HG02852 (cell line): ENCODE data around the gene HIRA.

ENCODE experiments used
- ATAC-seq: cut with Tn5 transposase; IDR thresholded peaks from one replicate; pipeline ENCODE4 v1.9.1; 2021; ENCODE audit warnings: mild to moderate bottlenecking, moderate library complexity; ENCODE audit not compliant: unreplicated experiment

Gene HIRA

DNA sequence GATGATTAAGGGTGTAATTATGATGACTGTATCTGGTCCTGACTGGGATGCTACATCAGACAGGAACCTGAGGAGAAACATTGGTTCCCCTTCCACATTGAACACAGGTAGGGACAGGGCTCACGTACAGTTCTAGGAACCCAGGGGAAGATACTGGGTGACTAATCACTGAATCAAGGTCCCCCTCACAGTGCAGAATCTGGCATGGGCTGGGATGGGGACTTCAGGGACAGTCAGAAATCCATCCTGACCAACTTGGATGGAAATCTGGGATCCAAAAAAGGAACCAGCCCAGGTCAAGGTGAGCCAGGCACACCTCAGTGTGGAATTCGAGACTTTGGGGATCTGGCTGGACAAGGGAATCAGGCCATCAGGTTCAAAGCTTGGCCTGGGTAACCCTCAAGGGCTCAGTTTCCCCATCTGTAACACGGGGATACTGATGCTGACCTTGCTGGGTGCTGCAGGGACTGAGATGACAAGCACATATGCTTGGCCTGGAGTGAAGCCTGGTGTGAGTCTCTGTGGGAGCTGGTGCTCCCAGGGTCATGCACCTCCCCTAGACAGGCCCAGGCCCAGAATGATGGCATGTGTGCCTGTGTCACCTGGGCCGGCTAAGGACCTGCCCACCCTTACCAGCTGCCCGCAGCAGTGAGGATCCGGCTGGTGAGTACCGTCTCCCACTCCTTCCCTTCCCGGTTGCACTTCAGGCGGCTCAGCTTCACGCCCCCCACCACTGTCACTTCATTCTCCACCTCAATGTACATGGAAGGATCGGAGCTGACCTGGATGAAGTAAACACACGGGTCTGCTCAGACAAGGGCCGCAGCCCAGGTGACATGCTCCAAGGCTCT, 72.6 kb downstream of the HIRA start:
- no peak for ATAC-seq

DNA sequence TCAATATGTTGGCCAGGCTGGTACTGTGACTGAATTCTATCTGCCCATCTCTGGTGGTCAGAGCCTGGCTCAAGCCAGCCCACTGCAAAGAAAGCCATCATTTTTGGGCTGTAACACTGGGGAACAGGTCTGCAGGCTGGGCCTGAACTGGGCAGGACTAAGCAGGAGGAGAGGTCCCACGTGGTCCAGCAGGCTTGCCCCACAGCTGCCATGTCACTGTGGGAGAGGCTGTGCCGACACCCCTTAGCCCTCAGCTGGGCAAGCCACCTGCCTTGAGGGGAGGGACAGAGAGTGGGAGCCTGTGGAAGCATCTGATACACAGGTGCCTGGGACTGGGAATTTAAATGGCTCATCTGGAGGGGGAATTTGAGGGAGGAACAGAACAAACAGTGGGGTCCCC, 73.3 kb downstream of the HIRA start:
- no peak for ATAC-seq

DNA sequence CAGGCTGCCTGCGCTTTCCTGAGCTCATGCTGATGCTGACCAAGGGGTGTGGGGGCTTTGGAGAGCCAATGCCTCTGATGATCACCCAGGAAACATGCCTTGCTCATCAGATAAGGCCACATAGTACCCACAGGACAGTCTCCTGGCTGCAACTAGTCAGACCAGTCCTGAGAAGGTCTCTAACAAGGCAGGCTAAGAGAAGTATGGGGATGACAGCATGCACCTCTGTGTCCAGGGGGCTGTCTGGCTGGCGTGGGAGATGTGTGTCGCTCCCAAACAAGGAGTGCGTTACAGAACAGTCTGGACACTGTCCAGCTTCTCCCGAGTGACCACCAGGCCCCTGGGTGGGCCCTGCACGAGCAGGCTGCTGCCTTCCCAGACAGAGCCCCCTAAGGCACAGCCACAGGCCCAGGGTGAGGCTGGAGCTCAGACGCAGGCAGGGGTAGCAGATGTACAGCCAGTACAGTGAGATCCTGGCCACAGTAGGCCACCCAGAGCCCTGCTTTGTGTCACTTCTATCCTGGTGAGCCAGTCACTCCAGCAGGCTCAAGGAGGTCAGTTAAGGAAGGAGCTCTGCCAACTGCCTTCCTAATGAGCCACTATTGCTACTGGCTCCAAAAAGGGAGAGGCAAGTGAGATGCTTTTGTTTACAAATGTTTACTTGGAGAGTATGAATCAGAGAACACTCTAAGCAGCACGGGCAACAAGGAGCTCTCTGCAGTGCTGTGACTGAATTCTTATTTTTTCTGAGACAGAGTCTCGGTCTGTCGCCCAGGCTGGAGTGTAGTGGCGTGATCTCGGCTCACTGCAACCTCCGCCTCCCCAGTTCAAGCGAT, 74.0 kb downstream of the HIRA start:
- ATAC-seq = no peak

DNA sequence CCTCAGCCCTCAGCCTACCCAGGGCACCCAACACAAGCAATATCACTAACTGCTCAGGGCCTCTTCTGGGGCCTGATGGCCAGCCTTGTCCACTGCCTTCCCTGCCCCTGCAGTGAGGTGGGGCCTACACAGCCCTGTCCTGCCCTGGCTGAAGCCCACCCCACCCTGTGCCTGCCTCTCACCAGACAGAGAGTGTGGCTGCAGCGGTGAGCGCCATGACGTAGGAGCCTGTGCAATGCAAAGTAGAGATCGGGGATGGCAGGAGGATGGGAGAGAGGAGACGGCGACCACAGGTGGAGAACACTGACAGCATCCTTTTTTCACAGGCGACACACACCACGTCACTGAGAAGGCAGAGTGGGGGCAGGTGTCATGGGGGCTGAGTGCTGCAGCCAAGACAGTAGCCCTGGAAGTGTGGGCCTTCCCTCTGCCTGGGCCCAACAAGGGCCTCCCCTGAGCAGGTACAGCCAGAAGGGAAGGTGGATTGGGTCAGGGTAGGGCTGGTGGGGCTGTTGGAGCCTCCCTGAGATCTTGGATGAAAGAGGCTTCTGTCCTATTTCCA, 74.7 kb downstream of the HIRA start:
- no peak for ATAC-seq

DNA sequence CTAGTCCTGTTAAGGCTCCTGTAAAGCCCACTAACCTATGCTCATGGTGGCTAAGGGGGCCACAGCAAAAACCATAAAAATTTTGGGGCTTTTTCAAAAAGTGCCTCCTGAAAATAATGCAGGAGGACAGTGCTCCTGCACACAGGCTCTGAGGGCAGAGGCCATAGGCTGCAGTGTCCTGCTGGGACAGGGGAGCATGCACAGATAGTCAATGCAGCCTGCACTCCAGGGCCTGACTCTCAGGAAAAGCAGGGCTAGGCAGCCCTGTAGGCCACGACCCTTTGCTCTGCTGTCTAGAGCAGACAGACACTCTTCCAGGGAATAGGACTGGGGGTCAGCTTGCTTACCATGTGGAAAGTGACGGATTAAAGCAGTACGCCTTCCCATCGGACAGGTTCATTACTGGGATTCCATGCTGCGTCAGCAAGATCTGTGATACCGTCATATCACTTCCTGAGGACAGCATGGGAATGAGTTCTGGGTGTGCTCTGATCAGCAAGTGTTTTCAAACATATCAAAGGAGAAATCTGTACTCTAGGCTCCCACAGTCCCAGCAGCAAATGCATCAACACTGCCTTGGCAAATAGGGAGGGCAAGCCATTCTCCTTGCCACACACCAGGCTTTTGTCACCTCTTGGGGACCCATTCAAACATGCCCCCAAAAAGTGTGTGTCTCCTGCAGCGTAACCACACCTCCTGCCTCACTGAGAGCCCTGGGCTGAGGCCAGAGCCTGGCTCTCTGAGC, 75.9 kb downstream of the HIRA start:
- no peak for ATAC-seq

DNA sequence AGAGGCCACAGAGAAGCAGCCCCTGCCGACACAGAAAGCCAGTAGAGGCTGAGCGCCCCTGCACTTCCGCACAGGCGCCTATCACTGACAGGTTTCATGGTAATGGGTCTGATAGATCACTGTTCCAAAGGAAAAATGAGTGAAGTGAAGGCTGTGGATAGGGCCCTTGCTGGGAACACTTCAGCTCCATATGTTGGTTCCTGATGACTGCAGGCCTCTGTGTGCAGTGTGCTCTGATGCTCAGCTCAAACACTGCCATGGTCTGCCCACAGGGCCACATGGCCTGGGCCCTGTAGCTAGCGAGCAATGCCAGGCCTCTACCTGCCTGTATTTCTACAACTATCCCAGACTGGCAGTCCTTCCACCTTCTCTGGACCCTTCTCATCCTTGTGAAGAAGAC, 77.3 kb downstream of the HIRA start:
- ATAC-seq = no peak

DNA sequence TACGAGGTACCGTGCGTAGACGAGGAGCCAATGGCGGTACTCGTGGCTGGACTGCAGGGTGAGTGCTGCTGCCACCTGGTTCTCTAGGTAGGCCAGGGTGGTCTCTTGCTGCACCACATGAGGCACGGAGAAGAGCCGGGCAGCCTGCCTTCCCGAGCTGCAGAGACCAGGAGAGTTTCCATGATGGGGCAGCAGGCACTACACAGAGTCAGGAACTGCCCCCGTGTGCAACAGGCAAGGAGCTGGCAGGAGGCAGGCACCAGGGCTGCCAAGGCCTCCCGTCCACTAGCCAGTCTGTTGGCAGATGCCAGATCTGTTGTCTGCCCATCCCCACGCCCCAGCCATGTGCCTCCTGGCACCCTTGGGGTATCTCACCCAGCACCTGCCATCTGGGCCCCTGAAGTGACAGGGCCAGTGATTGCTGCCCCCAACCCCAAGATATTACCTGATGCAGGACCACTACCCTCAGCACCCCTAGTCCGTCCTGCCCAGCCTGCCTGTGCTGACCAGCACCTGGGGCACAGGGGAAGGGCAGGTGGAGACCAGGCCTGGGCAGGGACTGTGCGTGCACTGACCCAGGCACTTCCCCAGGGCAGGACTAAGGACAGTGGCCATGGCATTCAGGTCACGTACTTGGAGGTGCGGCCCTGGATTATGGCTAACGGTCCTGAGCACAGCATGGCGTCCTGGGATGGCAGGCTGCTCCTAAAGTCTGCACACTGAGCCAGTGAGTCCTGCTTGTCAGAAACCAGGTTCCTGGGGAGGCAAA, 78.0 kb downstream of the HIRA start:
- ATAC-seq = no peak

DNA sequence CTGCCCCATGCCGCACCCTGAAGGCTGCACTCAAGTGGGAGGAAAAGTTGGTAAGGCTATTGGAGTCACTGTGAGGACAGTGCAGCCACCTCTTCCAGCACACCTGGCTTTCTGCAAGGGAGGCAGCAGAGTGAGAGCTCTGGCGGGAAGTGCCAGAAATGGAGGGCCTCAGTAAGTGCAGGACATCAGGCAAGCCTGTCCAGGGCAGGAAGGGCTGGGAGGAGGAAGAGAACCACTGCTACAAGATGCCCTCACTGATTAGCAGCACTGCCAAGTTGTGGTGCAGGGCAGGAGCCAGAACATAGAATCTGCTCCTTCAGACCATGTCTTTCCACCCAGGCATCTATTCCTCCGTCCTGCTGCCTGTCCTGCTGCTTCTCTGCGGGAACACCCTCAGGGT, 78.8 kb downstream of the HIRA start:
- no peak for ATAC-seq

DNA sequence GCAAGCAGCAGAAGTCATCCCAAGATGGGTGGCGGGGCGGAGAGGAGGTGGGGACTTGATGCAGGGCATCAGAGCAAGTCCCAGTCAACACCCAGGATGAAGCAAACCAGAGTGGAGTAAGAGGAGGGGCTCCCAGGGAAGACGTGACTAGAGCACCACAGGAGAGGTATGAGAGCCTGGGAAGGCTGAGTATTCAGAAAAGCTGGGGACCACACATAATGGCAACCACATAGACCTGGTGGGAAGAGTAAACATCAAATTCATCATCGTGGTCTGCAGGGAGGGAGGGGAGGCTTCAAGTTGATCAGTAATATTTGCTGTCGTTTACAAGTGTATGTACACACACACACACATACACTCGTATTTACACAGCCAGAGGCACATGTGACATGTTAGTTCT, 79.3 kb downstream of the HIRA start:
- ATAC-seq = no peak

DNA sequence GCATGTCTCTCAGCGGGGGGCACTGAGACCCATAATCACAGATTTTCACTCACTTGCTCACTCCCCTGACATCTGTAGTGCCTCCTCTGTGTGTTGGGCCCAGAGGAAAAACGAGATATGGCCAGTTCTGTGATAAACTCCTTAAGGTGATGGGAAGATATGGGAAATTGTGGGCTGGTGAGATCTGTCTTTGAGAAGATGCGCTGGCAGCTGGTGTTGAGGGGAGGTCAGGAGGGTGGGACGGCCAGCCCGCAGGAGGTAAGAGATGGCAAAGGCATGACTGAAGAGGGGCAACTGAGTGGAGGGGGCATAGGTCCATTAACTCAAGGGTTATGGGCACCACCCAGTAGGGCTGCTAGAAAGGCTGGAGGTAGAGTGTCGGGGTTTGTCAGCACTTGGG, 79.9 kb downstream of the HIRA start:
- ATAC-seq = no peak

DNA sequence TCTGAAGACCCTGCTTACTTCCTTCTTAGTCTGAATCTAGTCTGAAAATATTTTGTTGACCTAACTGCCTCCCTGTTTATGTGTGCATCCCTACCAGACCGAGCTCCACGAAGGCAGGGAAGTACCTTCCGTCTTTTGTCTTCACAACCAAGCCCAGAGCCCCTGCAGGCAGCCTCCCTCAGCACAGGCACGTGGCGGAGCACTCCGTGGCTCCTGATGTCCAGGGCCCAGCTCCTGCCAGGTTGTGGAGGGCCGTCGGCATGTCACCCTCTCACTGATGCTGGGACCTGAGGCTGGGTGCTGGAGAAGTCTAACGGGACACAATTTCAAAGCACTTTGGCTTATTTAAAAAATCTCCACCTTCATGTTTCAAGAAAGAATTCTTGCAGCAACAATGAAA, 80.6 kb downstream of the HIRA start:
- ATAC-seq = no peak

DNA sequence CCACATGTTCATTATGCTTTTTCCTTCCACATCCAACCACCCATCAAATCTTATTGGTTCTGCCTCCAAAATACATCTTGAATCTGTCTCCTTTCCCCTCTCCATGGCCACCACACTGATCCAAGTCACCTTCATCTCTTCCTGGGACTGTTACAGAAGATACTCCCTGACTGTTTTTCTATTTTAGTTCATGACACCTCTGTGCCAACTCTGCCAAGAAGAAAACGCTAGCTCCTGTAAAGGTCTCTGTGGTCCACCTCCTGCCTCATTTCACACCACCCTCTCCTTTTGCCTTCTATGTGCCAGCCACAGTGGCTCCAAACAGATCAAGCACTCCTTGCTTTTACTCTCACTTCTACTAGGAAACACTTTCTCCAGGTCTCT, 81.1 kb downstream of the HIRA start:
- no peak for ATAC-seq

DNA sequence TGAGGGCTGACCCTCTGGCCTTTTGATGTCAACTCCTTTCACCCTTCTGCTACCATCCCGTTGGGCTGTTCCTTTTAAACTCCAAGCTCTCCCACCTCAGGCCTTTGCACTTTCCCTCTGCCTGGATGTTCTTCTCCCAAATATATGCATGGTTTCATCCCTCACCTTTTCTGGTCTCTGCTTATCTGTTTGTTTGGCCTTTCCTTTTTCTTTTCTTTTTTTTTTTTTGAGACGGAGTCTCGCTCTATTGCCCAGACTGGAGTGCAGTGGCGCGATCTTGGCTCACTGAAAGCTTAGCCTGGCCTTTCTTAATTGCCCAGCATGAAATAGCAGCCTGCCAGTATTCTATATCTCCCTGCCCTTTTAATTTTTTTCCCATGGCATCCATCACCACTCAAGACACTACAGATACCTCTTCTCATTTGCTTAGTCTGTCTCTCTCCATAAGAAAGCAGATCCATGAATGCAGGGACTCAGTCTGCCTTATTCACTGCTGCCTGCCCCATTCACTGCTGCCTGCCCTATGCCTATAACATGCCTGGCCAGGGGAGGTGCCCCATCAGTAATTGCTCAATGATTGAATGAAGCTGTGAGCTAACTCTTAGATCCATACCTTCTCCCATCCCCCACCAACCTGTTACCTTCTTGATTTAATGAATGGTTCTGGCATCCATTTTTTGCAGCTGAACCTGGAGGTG, 81.6 kb downstream of the HIRA start:
- no peak for ATAC-seq

DNA sequence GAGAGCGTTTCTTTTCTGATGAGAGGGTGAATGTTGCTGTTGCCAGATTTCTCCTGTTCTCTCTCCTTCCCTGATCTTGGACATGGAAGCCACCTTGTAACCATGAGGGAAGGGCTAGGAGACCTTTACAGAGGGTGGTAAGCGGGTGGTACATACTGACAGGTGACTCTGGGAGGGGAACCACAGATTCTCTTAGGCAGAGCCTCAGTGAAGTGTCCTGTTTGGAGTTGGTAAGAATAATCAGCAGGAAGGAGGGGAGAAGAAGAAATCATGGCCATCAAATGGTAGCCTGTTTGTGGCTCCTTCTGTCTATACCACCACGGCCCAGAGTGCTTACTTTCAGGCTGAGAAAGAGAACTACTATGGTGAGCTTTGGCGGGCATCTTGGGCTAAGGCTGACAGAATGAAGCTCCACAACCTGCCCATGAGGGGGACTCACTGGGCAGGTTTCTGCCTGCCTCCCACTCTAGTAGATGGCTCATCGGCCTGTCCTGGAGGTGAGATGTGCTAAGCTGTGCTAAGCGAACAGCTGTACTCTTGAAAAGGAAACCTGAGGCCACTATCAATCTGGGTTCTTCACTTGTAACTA, 84.8 kb downstream of the HIRA start:
- ATAC-seq = no peak

DNA sequence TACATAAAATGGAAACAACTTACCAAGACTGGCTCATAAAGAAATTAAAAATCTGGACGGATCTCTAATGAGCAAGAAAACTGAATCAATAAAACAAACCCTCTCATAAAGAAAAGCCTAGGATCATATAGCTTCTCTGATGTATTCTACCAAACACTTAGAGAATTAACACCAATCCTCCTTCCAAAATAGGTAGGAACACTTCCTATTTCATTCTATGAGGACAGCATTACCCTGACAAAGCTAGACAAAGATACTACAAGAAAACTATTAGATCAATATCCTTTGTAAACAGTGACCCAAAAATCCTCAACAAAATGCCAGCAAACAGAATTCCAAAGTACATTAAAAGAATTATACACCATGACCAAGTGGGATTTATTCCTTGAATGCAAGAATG, 87.1 kb downstream of the HIRA start:
- no peak for ATAC-seq

DNA sequence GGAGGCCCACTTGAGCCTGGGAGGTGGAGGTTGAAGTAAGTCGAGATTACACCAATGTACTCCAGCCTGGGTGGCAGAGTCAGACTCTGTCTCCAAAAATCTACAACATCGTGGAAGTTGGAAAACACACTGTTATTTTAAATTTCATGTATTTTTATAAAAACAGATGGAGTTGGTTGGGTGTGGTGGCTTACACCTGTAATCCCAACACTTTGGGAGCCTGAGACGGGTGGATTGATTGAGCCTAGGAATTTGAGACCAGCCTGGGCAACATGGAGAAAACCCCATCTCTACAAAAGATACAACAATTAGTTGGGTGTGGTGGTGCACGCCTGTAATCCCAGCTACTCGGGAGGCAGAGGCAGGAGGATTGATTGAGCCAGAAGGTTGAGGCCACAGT, 88.1 kb downstream of the HIRA start:
- no peak for ATAC-seq

DNA sequence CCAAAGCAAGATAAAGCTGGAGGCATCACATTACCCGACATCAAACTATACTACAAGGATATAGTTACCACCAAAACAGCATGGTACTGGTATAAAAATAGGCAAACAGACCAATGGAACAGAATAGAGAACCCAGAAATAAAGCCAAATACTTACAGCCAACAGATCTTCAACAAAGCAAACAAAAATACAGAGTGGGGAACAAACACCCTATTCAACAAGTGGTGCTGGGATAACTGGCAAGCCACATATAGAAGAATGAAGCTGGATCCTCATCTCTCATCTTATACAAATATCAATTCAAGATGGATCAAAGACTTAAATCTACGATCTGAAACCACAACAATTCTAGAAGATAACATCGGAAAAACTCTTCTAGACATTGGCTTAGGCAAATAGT, 90.0 kb downstream of the HIRA start:
- no peak for ATAC-seq

DNA sequence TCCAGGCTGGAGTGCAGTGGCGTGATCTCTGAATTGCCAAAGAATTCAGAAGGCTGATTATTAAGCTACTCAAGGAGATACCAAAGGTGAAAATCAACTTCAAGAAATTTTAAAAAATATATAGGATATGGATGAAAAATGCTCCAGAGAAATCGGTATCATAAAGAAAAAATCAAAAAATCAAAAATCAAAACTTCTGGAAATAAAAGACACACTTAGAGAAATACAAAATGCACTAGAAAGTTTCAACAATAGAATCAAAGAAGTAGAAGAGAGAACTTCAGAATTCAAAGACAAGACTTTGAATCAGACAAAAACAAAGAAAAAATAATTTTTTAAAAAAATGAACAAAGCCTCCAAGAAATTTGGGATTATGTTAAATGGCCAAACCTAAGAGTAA, 94.4 kb downstream of the HIRA start:
- ATAC-seq = no peak
